NCI-H1694 treated with DMSO at 0.1 percent for 48 hours (cell line): ENCODE measurements around the gene CHL1.
"Not testable (repeated sequence)": the region's sequence is repeated elsewhere in the genome, so short reads cannot be mapped to it uniquely, and the experiment has no call there.

ENCODE experiments used
- DNase-seq: peaks from one replicate; lab custom pipeline; 2025; lab: John Stamatoyannopoulos, UW

The CHL1 gene

GRCh38 chr3:332701-333100 lies 136.1 kb downstream of the CHL1 start:
- DNase-seq, result no peak

DNA sequence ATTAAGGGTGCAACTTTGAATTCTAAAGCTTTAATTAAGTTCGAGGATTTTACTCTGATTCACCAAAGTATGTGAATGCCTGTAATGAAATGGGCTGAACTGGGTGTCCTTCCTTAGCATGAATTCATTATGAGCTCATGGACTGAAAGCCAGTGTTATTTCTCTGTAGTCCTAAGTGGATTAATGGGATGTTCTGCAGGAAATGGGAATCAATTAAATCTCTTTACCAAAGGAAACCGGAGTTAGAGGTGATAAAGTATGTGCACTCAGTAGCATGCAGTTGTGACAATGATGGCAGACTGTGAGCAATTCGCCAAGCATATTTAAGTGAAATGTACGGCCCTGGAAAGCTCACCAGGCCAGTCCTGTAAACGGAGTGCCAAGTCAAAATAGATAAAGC lies 138.7 kb downstream of the CHL1 start:
- DNase-seq, result no peak

DNA sequence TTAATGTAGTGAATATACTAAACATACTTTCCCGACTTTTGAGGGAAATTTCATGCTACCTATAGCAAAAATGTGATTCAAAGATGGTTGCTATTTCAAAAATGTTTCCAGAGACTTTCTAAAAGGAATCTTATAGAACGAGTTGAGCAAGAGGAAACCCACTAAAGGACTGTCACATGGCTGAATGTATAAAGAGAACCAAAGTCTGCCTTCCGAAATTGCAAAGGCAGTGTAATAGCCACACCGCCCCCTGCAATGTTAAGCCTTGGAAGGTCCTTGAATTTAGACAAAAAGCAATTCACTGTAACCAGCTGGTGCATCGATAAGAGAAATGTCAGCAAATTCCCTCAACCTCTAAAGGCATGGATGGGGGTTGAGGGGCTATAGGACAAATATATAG lies 142.8 kb downstream of the CHL1 start:
- no peak for DNase-seq

GRCh38 chr3:341998-342397 lies 145.4 kb downstream of the CHL1 start:
- DNase-seq, result no peak

DNA sequence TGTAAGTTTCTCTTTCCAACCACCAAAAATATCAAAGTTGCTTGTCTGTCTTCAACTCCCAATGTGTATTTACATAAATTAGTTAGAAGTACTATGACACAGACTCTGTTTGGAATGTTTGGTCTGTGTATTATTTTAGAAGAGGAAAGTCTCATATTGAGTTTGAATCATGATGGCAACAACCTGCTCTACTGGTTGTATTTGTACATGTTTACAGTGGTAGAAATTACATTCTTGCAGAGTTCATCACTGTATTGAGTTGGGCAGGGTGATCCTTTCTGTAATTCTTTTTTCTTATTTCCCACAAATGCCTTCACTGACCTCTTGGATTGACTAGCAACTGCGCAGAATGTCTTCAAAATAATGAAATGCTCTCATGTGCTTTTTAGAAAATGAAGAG lies 149.6 kb downstream of the CHL1 start:
- DNase-seq, result no peak

DNA sequence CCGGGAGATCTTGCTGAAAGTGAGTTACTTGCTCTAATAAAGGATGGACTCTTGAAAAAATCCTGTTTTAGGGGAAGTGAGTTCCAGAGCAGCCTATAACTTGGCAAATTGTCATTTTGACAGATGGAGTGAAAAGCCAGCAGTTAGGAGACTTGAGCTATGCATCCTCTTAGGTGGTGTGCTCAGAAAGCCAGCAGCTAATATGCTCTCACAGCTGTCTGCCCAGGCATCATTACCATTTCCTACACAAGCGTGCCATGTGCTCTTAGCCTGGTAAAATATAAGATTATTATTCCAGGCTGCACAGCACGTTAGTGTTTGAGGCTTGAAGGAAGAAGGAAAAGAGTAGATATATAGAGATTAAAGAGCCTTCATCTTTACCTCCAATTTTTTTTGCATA lies 151.0 kb downstream of the CHL1 start:
- DNase-seq, result peak; percentile 81

GRCh38 chr3:350871-351371 lies 154.4 kb downstream of the CHL1 start:
- peak; percentile 18 for DNase-seq

GRCh38 chr3:352599-352998 lies 156.0 kb downstream of the CHL1 start:
- DNase-seq, result no peak

GRCh38 chr3:353191-353739 lies 156.7 kb downstream of the CHL1 start:
- DNase-seq, result no peak

GRCh38 chr3:354432-354831 lies 157.9 kb downstream of the CHL1 start:
- peak; percentile 43 for DNase-seq

- DNase-seq, result no peak
Observed at GRCh38 chr3:355622-356021, 159.1 kb downstream of the CHL1 start.

- no peak for DNase-seq
Observed at GRCh38 chr3:356952-357351, 160.4 kb downstream of the CHL1 start.

DNA sequence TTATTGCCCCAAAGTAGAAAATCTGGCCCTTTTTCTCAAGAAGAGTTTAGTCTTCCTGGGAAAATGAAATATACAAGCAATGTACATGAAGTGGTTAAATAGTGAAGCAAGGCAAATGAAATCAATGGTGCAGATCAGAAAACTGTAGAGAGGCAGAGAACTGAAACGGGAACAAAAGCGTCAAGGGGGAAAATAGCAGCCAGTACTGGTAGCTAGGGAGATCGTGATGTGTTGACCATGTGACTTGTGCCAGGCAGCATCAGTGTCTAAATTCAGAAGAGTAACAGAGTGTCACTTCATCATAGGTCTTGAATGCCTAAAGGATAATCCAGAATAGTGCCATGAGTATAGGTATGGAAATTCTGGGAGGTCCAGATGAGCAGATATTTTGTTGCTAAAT lies 163.1 kb downstream of the CHL1 start:
- no peak for DNase-seq

DNA sequence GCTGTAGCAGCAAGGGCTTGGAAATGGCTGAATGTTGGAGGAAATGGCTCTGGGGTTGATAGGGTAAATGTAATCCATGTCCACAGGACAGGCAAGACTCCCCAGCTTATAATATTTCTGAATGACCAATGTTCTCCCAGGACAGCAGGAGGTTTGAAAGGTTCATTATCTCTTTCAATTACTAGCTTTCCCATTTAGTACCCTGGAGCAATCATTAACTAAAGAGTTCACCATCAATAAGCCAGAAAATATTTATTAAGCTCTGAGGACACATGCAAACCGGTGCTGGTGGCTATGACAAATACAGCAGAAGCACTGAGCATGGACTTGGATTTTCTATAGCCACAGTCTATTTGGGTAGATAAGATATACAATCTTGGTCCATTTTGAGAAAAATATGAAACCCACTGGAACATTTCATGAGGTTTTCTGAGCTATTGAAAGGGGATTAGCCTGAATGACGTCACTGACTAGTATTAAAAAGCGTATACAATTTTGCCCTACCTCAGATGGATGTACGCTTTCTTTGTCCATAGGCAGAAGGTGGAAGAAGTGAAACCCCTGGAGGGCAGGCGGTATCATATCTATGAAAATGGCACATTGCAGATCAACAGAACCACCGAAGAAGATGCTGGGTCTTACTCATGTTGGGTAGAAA lies 166.2 kb downstream of the CHL1 start:
- DNase-seq, result no peak

DNA sequence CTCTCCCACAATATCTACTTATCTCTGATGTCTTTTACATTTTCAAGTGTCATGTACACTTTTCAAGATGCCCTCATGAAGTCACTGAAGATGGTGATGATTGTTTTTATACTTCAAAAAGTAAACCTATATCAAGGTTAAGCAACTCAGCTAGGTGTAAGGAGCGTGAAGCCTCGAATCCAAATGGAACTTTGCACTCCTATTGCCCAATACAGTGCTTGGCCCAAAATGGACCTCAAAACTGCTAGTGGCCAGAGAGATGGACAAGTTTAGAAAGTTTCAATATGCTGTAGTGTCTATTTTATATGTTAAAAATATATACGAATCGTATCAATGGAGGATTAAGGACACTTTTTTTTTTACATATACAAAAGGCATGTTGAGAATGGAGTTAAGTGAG lies 167.7 kb downstream of the CHL1 start:
- no peak for DNase-seq

GRCh38 chr3:365268-365667 lies 168.7 kb downstream of the CHL1 start:
- no peak for DNase-seq

GRCh38 chr3:366253-366652 lies 169.7 kb downstream of the CHL1 start:
- DNase-seq, result not testable (repeated sequence)

GRCh38 chr3:373193-373779 lies 176.7 kb downstream of the CHL1 start:
- DNase-seq, result no peak

GRCh38 chr3:374459-374858 lies 177.9 kb downstream of the CHL1 start:
- no peak for DNase-seq

DNA sequence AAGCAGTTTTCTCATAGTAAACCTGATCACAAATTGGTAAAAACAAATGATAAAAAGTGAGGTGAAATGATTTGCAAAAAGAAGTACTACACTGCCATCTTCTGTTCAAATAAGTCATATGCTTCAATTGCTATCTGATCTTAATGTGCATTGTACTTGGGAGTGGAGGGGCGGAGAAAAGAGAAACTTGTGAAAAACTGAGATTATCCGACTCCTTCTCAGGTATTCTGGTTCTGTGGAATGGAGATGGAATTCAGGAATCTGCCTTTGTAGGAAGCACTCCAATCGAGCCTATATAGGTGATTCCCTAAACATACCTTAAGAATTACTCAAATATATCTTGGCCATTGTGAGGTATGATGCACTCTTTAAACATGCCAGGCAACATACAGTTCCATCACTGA lies 180.6 kb downstream of the CHL1 start:
- DNase-seq, result peak; percentile 40

DNA sequence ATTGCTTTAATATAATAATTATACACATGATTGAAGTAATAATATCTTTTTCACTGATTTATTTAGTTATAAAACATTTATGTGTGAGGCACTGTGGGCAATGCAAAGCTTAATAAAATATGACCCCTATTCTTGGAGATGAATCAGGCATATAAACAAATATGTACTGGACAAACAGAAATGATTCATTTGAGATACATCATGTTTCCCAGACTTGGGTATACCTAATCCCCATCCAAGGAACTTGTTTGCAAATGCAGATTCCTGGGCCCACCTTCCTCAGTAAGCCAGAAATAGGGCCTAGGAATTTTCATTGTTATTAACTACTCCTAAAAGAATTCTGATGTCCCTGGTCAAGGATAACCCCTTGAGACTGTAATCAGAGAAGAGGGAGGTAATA lies 184.2 kb downstream of the CHL1 start:
- DNase-seq, result no peak

DNA sequence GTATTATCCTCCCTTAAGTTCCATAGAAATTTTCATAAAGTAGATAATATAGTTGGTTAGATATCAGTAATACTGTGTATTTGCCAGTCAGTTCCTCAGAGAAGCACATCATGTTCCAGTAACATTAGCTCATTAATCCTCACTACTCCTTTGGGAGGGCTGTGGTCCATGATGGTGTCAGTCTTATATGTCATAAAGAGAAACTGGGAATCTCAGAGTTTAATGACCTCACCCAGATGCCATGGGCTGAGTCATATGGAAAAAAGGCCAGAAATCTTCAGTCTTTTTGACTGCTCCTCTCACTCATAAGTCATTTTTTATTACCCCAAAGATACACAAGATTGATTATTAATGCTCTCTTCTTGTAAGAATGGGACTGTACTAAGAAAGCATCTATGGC lies 188.6 kb downstream of the CHL1 start:
- no peak for DNase-seq

DNA sequence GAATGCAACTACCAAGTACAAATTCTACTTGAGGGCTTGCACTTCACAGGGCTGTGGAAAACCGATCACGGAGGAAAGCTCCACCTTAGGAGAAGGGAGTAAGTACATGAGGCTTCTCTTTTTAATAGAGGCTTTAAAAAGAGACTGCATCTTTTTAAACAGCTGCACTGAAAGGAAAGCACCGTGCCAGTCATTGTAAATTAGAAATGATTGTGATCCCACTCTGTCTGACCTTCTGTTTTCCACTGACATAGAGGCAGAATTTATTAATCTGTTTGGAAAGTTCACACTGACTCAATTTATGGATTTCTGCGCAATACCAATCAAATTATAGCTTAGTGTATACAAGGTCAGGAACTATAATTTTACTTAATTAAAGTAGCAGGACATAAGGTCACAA lies 198.2 kb downstream of the CHL1 start:
- DNase-seq, result no peak

- DNase-seq, result no peak
Observed at GRCh38 chr3:396293-396692, 199.7 kb downstream of the CHL1 start.
